Astrocyte (in vitro differentiated cells and primary cell): Measurements from ENCODE around the gene DRC7.

Experiments used
- EZH2 ChIP-seq: IDR thresholded peaks from 2 replicates; pipeline ENCODE4 v1.6.1; 2012; ENCODE audit warnings: mild to moderate bottlenecking, low read length, inconsistent platforms; ENCODE audit not compliant: insufficient read depth
- TF ChIP-seq, protein P1 (sequence below): IDR thresholded peaks from 2 replicates; pipeline ENCODE4 v1.5.1; 2011; ENCODE audit warnings: low read depth, mild to moderate bottlenecking, inconsistent platforms, low read length, moderate library complexity; ENCODE audit not compliant: insufficient read depth

GRCh38 chr16:57724531-57724930, 29.9 kb downstream of the DRC7 start:
- TF ChIP-seq, protein P1, sequence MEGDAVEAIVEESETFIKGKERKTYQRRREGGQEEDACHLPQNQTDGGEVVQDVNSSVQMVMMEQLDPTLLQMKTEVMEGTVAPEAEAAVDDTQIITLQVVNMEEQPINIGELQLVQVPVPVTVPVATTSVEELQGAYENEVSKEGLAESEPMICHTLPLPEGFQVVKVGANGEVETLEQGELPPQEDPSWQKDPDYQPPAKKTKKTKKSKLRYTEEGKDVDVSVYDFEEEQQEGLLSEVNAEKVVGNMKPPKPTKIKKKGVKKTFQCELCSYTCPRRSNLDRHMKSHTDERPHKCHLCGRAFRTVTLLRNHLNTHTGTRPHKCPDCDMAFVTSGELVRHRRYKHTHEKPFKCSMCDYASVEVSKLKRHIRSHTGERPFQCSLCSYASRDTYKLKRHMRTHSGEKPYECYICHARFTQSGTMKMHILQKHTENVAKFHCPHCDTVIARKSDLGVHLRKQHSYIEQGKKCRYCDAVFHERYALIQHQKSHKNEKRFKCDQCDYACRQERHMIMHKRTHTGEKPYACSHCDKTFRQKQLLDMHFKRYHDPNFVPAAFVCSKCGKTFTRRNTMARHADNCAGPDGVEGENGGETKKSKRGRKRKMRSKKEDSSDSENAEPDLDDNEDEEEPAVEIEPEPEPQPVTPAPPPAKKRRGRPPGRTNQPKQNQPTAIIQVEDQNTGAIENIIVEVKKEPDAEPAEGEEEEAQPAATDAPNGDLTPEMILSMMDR: no peak
- no peak for TF ChIP-seq EZH2
